Sigmoid colon (tissue), 4 donors: ENCODE data around the gene FBXO3.

Experiments used
- POLR2A ChIP-seq, 2 donors: fragments of 450-650 bp; IDR thresholded peaks; one replicate each; pipeline ENCODE4 v1.6.1; 2016; ENCODE audit warnings: antibody characterized with exemption in 2 of 2, mild to moderate bottlenecking in 2 of 2, moderate library complexity in 2 of 2
- POLR2AphosphoS5 ChIP-seq, 4 donors: sonication (generic); formaldehyde crosslinking; IDR thresholded peaks; one replicate each; pipeline ENCODE4 v1.6.1; 2017; ENCODE audit warnings: antibody characterized with exemption in 4 of 4

GRCh38 chr11:33712436-33712835, 61.9 kb downstream of the FBXO3 start:
- TF ChIP-seq POLR2A (IDR thresholded peaks at IDR 0.05) (no peak), POLR2AphosphoS5 (IDR thresholded peaks at IDR 0.05) (no peak)
